SK-N-SH (cell line): ENCODE results near the gene CEBPB.

Source experiments
- CHD2 ChIP-seq: fragments of 150-350 bp; IDR thresholded peaks from 2 replicates; pipeline ENCODE4 v1.6.1; 2018; ENCODE audit warnings: low read length; ENCODE audit not compliant: partially characterized antibody
- EP300 ChIP-seq, 2 experiments: IDR thresholded peaks; 2 replicates each; pipeline versions ENCODE4 v1.4.0 to v1.6.1; 2012; ENCODE audit warnings: borderline replicate concordance in 1 of 2, low read depth in 1 of 2, low read length in 1 of 2
- JUND ChIP-seq: IDR thresholded peaks from 2 replicates; pipeline ENCODE4 v1.4.0; 2012
- POLR2AphosphoS5 ChIP-seq: IDR thresholded peaks from 2 replicates; pipeline ENCODE4 v1.6.1; 2012; ENCODE audit warnings: low read depth, low read length
- RAD21 ChIP-seq: IDR thresholded peaks from 2 replicates; pipeline ENCODE4 v1.6.1; 2012; ENCODE audit warnings: mild to moderate bottlenecking, low read length
- TAF1 ChIP-seq: IDR thresholded peaks from 2 replicates; pipeline ENCODE4 v1.6.1; 2012; ENCODE audit warnings: low read depth, mild to moderate bottlenecking, low read length, moderate library complexity, borderline replicate concordance
- TEAD4 ChIP-seq: IDR thresholded peaks from 2 replicates; pipeline ENCODE4 v1.4.0; 2012; ENCODE audit warnings: mild to moderate bottlenecking, borderline replicate concordance; ENCODE audit not compliant: insufficient read depth
- TF ChIP-seq, protein P1 (sequence below): fragments of 200-600 bp; sonication (generic); IDR thresholded peaks from 2 replicates; pipeline ENCODE4 v1.6.1; 2017; ENCODE audit warnings: antibody characterized with exemption, mild to moderate bottlenecking, moderate library complexity
- TF ChIP-seq, protein P2 (sequence below): fragments of 150-350 bp; IDR thresholded peaks from 2 replicates; pipeline ENCODE4 v1.6.1; 2016; ENCODE audit warnings: mild to moderate bottlenecking, low read depth, low read length
- TF ChIP-seq, protein P3 (sequence below): IDR thresholded peaks from 2 replicates; pipeline ENCODE4 v1.6.1; 2012; ENCODE audit warnings: mild to moderate bottlenecking, low read depth, low read length, moderate library complexity
- TF ChIP-seq, protein P4 (sequence below): IDR thresholded peaks from 2 replicates; pipeline ENCODE4 v1.4.0; 2012; ENCODE audit warnings: low read depth
- TF ChIP-seq, protein P5 (sequence below): IDR thresholded peaks from 2 replicates; pipeline ENCODE4 v1.4.0; 2012; ENCODE audit warnings: low read depth, borderline replicate concordance
- TF ChIP-seq, protein P6 (sequence below): fragments of 150-350 bp; IDR thresholded peaks from 2 replicates; pipeline ENCODE4 v1.6.1; 2017; ENCODE audit warnings: antibody characterized with exemption, low read length, low read depth, borderline replicate concordance

DNA sequence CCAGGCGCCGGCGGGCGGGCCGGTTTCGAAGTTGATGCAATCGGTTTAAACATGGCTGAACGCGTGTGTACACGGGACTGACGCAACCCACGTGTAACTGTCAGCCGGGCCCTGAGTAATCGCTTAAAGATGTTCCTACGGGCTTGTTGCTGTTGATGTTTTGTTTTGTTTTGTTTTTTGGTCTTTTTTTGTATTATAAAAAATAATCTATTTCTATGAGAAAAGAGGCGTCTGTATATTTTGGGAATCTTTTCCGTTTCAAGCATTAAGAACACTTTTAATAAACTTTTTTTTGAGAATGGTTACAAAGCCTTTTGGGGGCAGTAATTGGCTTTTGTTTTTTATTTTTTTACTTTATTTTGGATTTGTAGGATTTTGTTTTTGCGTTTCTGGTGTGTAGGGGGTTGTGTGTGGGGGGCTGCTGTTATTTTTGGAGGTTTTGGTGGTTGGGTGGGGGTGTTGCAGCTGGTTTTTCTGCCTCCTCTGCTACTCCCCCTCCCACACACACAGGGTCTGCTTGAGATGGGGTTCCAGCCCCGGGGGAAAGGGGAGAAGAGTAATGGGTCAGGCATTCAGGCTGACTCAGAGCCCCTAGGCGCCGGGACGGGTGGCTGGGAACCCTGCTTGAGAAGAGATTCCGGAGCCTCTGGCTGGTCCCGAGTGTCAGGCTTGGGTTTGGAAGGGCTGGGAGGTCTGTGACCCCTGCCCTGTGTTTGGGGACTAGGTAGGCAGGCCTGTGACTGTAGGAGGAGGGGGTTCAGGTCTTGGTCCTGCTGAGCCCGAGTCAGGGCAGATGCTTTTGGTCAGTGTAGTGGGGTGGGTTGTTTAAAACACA lies 2.0 kb downstream of the CEBPB start:
- TF ChIP-seq TEAD4 (no peak), TAF1 (no peak), RAD21 (no peak), EP300 (IDR thresholded peaks at IDR 0.05; ENCODE audit: borderline replicate concordance in 1 of 2, low read depth in 1 of 2, low read length in 1 of 2) (no peak), POLR2AphosphoS5 (peak; percentile 40; the same call in 1 of the 2 replicates), JUND (peak; percentile 39; the same call in 1 of the 2 replicates), CHD2 (peak; percentile 43)
- TF ChIP-seq, protein P1, sequence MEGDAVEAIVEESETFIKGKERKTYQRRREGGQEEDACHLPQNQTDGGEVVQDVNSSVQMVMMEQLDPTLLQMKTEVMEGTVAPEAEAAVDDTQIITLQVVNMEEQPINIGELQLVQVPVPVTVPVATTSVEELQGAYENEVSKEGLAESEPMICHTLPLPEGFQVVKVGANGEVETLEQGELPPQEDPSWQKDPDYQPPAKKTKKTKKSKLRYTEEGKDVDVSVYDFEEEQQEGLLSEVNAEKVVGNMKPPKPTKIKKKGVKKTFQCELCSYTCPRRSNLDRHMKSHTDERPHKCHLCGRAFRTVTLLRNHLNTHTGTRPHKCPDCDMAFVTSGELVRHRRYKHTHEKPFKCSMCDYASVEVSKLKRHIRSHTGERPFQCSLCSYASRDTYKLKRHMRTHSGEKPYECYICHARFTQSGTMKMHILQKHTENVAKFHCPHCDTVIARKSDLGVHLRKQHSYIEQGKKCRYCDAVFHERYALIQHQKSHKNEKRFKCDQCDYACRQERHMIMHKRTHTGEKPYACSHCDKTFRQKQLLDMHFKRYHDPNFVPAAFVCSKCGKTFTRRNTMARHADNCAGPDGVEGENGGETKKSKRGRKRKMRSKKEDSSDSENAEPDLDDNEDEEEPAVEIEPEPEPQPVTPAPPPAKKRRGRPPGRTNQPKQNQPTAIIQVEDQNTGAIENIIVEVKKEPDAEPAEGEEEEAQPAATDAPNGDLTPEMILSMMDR = no peak
- TF ChIP-seq, protein P2, sequence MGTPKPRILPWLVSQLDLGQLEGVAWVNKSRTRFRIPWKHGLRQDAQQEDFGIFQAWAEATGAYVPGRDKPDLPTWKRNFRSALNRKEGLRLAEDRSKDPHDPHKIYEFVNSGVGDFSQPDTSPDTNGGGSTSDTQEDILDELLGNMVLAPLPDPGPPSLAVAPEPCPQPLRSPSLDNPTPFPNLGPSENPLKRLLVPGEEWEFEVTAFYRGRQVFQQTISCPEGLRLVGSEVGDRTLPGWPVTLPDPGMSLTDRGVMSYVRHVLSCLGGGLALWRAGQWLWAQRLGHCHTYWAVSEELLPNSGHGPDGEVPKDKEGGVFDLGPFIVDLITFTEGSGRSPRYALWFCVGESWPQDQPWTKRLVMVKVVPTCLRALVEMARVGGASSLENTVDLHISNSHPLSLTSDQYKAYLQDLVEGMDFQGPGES = no peak
- TF ChIP-seq, protein P3, sequence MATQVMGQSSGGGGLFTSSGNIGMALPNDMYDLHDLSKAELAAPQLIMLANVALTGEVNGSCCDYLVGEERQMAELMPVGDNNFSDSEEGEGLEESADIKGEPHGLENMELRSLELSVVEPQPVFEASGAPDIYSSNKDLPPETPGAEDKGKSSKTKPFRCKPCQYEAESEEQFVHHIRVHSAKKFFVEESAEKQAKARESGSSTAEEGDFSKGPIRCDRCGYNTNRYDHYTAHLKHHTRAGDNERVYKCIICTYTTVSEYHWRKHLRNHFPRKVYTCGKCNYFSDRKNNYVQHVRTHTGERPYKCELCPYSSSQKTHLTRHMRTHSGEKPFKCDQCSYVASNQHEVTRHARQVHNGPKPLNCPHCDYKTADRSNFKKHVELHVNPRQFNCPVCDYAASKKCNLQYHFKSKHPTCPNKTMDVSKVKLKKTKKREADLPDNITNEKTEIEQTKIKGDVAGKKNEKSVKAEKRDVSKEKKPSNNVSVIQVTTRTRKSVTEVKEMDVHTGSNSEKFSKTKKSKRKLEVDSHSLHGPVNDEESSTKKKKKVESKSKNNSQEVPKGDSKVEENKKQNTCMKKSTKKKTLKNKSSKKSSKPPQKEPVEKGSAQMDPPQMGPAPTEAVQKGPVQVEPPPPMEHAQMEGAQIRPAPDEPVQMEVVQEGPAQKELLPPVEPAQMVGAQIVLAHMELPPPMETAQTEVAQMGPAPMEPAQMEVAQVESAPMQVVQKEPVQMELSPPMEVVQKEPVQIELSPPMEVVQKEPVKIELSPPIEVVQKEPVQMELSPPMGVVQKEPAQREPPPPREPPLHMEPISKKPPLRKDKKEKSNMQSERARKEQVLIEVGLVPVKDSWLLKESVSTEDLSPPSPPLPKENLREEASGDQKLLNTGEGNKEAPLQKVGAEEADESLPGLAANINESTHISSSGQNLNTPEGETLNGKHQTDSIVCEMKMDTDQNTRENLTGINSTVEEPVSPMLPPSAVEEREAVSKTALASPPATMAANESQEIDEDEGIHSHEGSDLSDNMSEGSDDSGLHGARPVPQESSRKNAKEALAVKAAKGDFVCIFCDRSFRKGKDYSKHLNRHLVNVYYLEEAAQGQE = no peak
- TF ChIP-seq, protein P4, sequence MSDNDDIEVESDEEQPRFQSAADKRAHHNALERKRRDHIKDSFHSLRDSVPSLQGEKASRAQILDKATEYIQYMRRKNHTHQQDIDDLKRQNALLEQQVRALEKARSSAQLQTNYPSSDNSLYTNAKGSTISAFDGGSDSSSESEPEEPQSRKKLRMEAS = peak; percentile 100
- TF ChIP-seq, protein P5, sequence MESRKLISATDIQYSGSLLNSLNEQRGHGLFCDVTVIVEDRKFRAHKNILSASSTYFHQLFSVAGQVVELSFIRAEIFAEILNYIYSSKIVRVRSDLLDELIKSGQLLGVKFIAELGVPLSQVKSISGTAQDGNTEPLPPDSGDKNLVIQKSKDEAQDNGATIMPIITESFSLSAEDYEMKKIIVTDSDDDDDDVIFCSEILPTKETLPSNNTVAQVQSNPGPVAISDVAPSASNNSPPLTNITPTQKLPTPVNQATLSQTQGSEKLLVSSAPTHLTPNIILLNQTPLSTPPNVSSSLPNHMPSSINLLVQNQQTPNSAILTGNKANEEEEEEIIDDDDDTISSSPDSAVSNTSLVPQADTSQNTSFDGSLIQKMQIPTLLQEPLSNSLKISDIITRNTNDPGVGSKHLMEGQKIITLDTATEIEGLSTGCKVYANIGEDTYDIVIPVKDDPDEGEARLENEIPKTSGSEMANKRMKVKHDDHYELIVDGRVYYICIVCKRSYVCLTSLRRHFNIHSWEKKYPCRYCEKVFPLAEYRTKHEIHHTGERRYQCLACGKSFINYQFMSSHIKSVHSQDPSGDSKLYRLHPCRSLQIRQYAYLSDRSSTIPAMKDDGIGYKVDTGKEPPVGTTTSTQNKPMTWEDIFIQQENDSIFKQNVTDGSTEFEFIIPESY = no peak
- TF ChIP-seq, protein P6, sequence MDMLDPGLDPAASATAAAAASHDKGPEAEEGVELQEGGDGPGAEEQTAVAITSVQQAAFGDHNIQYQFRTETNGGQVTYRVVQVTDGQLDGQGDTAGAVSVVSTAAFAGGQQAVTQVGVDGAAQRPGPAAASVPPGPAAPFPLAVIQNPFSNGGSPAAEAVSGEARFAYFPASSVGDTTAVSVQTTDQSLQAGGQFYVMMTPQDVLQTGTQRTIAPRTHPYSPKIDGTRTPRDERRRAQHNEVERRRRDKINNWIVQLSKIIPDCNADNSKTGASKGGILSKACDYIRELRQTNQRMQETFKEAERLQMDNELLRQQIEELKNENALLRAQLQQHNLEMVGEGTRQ = no peak
